ENCODE results near the gene NLRP10.

DNA sequence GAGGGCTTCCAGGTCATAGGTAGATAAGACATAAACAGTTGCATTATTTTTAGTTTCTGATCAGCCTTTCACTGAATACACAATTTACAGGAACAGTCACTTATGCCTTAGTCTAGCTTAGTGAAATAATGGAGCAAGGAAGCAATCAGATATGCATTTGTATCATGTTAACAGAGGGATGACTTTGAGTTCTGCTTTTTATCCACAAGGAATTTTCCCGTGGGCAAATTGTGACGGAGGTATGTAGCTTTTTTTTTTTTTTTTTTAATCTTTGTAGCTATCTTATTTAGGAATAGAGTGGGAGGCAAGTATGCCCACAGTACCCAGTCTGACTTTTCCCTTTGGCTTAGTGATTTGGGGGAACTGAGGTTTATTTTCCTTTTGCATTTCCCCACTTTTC lies 3.4 kb upstream of the NLRP10 start:
- TF ChIP-seq, protein P1, sequence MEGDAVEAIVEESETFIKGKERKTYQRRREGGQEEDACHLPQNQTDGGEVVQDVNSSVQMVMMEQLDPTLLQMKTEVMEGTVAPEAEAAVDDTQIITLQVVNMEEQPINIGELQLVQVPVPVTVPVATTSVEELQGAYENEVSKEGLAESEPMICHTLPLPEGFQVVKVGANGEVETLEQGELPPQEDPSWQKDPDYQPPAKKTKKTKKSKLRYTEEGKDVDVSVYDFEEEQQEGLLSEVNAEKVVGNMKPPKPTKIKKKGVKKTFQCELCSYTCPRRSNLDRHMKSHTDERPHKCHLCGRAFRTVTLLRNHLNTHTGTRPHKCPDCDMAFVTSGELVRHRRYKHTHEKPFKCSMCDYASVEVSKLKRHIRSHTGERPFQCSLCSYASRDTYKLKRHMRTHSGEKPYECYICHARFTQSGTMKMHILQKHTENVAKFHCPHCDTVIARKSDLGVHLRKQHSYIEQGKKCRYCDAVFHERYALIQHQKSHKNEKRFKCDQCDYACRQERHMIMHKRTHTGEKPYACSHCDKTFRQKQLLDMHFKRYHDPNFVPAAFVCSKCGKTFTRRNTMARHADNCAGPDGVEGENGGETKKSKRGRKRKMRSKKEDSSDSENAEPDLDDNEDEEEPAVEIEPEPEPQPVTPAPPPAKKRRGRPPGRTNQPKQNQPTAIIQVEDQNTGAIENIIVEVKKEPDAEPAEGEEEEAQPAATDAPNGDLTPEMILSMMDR (conservative IDR thresholded peaks at IDR 0.05), result no peak
- no peak for TF ChIP-seq ZFX (IDR thresholded peaks at IDR 0.05)
